HCT116 (cell line): Measurements from ENCODE around the gene VCAM1. TPM values are rescaled to one million over a fixed set of nuclear protein-coding genes. Genes with fewer than 3 reads are reported as not detected.

Source experiments
- ATAC-seq: fragments of 200-7000 bp; cut with Tn5 transposase; 2 replicates; pipeline ENCODE4 v1.9.1; 2020; ENCODE audit warnings: mild to moderate bottlenecking, moderate library complexity
- BruUV-seq: library from RNA; stranded (reverse); fragments of 400-500 nt; replicated peaks from 2 replicates; lab custom pipeline; 2021; lab: Mats Ljungman, UMichigan
- CTCF ChIA-PET: fragments of 300-600 bp; sonication (Branson Sonifier 250); formaldehyde crosslinking; loops from one replicate; lab custom pipeline; 2021; ENCODE audit warnings: antibody characterized with exemption; lab: Charles Lee
- POLR2A ChIA-PET: fragments of 300-600, 350-600 bp; sonication (Branson Sonifier 250); formaldehyde crosslinking; loops from one replicate; lab custom pipeline; 2021; ENCODE audit warnings: antibody characterized with exemption; lab: Charles Lee
- RAD21 ChIA-PET, 2 experiments: fragments of 300-600 bp; sonication (Branson Sonifier 250); formaldehyde crosslinking; loops; one replicate each; lab custom pipeline; 2023; ENCODE audit warnings: low total read pairs in 2 of 2; ENCODE audit not compliant: uncharacterized antibody in 2 of 2, unreplicated experiment in 2 of 2, low non-redundant PET in 1 of 2; lab: Charles Lee
- DNase-seq: peaks from one replicate; pipeline ENCODE4 v3.0.0-alpha.2; 2010; ENCODE audit warnings: low read depth, low spot score
- H2AFZ ChIP-seq: fragments of 200-600 bp; shearing (Covaris generic), sonication (generic); 2 replicates; pipeline ENCODE4 v1.6.1; 2017; ENCODE audit warnings: low read depth, mixed run types, mixed read lengths, antibody characterized with exemption, low read length; ENCODE audit not compliant: poor library complexity, severe bottlenecking
- H3K27ac ChIP-seq: 2 replicates; pipeline ENCODE4 v1.5.1; 2012; ENCODE audit warnings: low read depth, low read length
- H3K27me3 ChIP-seq: fragments of 200-600 bp; sonication (generic); 2 replicates; pipeline ENCODE4 v1.6.1; 2016; ENCODE audit warnings: mixed run types, low read length, mixed read lengths; ENCODE audit not compliant: insufficient read depth
- H3K36me3 ChIP-seq, 2 experiments: fragments of 200-500 bp in 1 of 2; fragments of 200-600 bp in 1 of 2; sonication (Bioruptor generic) in 1 of 2; sonication (generic) in 1 of 2; 2 replicates each; pipeline versions ENCODE4 v1.5.1 to v1.6.1; 2014 to 2016; ENCODE audit warnings: low read length in 2 of 2, inconsistent platforms in 1 of 2, mixed read lengths in 1 of 2, mixed run types in 1 of 2; ENCODE audit not compliant: insufficient read depth in 2 of 2, control insufficient read depth in 1 of 2
- H3K4me1 ChIP-seq, 2 experiments: fragments of 200-600 bp in 1 of 2; sonication (generic) in 1 of 2; 2 replicates each; pipeline versions ENCODE4 v1.5.1 to v1.6.1; 2012 to 2017; ENCODE audit warnings: low read length in 2 of 2, inconsistent platforms in 1 of 2, mild to moderate bottlenecking in 1 of 2, mixed read lengths in 1 of 2, mixed run types in 1 of 2, moderate library complexity in 1 of 2; ENCODE audit not compliant: insufficient read depth in 2 of 2, control insufficient read depth in 1 of 2
- H3K4me2 ChIP-seq: fragments of 200-600 bp; sonication (generic); 2 replicates; pipeline ENCODE4 v1.6.1; 2017; ENCODE audit warnings: mixed run types, low read length, mixed read lengths
- H3K4me3 ChIP-seq, 2 experiments: fragments of 200-600 bp in 1 of 2; sonication (generic) in 1 of 2; replicated peaks in 1 of 2; 2 replicates each; pipeline ENCODE4 v1.5.1; 2011 to 2016; ENCODE audit warnings: low read length in 2 of 2, control low read depth in 1 of 2, low read depth in 1 of 2, mild to moderate bottlenecking in 1 of 2, mixed read lengths in 1 of 2, mixed run types in 1 of 2
- H3K79me2 ChIP-seq: fragments of 200-600 bp; sonication (generic); 2 replicates; pipeline ENCODE4 v1.6.1; 2017; ENCODE audit warnings: mild to moderate bottlenecking, mixed run types, low read length, moderate library complexity, mixed read lengths; ENCODE audit not compliant: insufficient read depth
- H3K9ac ChIP-seq: fragments of 200-600 bp; sonication (generic); 2 replicates; pipeline ENCODE4 v1.6.1; 2016; ENCODE audit warnings: low read length, mixed read lengths
- H3K9me2 ChIP-seq: fragments of 200-600 bp; sonication (generic), shearing (Covaris generic); 2 replicates; pipeline ENCODE4 v1.6.1; 2017; ENCODE audit warnings: mixed run types, mild to moderate bottlenecking, moderate library complexity; ENCODE audit not compliant: insufficient read depth
- H3K9me3 ChIP-seq, 2 experiments: fragments of 200-500 bp in 1 of 2; fragments of 200-600 bp in 1 of 2; sonication (Bioruptor generic) in 1 of 2; sonication (generic) in 1 of 2; 2 replicates each; pipeline ENCODE4 v1.6.1; 2014 to 2017; ENCODE audit warnings: low read length in 2 of 2, mixed read lengths in 2 of 2, inconsistent platforms in 1 of 2, low read depth in 1 of 2, mild to moderate bottlenecking in 1 of 2, mixed run types in 1 of 2, moderate library complexity in 1 of 2; ENCODE audit not compliant: control insufficient read depth in 1 of 2, insufficient read depth in 1 of 2
- H4K20me1 ChIP-seq: fragments of 200-600 bp; sonication (generic), shearing (Covaris generic); 2 replicates; pipeline ENCODE4 v1.6.1; 2017; ENCODE audit warnings: mixed run types, mild to moderate bottlenecking, moderate library complexity; ENCODE audit not compliant: insufficient read depth
- EGR1 ChIP-seq: IDR thresholded peaks from 2 replicates; pipeline ENCODE4 v1.6.1; 2012; ENCODE audit warnings: low read depth
- EZH2phosphoT487 ChIP-seq: fragments of 200-600 bp; IDR thresholded peaks from 2 replicates; pipeline ENCODE4 v1.6.1; 2018; ENCODE audit warnings: antibody characterized with exemption, borderline replicate concordance
- FOSL1 ChIP-seq: IDR thresholded peaks from 2 replicates; pipeline ENCODE4 v1.6.1; 2012; ENCODE audit warnings: low read depth
- POLR2A ChIP-seq: IDR thresholded peaks from 2 replicates; pipeline ENCODE4 v1.7.0; 2011; ENCODE audit warnings: borderline replicate concordance; ENCODE audit not compliant: insufficient read depth, insufficient read length; ENCODE audit errors: extremely low read depth
- SIN3A ChIP-seq: IDR thresholded peaks from 2 replicates; pipeline ENCODE4 v1.6.1; 2012; ENCODE audit warnings: low read depth
- SRF ChIP-seq: IDR thresholded peaks from 2 replicates; pipeline ENCODE4 v1.6.1; 2012; ENCODE audit warnings: low read depth
- ZNF274 ChIP-seq: fragments of 200-500 bp; sonication (Bioruptor generic); IDR thresholded peaks from 2 replicates; pipeline ENCODE4 v1.6.1; 2014; ENCODE audit warnings: mild to moderate bottlenecking, low read depth, low read length, inconsistent platforms
- intact Hi-C: fragments of 100-400 bp; cut with micrococcal nuclease; formaldehyde crosslinking; loops from 2 replicates; pipeline ENCODE4 v1.10.0; 2022
- total RNA-seq: library from RNA; stranded (reverse); gene quantifications from one replicate; pipeline ENCODE4 v1.2.1, GENCODE V29; 2021; ENCODE audit not compliant: unreplicated experiment
- TF ChIP-seq, protein P1 (sequence below): IDR thresholded peaks from 2 replicates; pipeline ENCODE4 v1.6.1; 2012; ENCODE audit warnings: low read depth
- TF ChIP-seq, protein P2 (sequence below): IDR thresholded peaks from 2 replicates; pipeline ENCODE4 v1.6.1; 2012

The VCAM1 gene
- total RNA-seq, 1 experiment from 2014 or later, result 0.17 TPM

DNA sequence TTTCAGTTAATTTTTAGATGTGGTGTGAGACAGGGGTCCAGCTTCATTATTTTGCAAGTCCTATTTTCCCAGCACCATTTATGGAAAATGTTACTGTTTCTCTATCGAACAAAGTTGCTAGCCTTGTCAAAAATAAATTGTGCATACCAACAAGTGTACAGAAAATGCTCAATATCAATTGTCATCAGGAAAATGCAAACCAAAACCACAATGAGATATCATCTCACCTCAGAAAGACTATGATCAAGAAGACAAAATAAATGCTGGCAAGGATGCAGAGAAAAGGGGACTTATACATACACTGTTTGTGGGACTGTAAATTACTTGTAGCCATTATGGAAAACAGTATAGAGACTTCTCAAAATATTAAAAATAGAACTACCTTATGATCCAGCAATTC is 54.8 kb downstream of the VCAM1 start:
- no TSS peak for BruUV-seq
- ATAC-seq (no peak), DNase-seq (no peak)
- Histone ChIP-seq H3K27me3 (no peaks in the 10 kb centered on the region), H3K9me2 (no peaks in the 10 kb centered on the region), H3K4me3 (no peak overlapping the region), H3K36me3 (no peaks in the 10 kb centered on the region), H3K27ac (no peak overlapping the region), H3K4me2 (no peak overlapping the region), H3K9me3 (no peaks in the 10 kb centered on the region), H3K4me1 (no peaks in the 10 kb centered on the region), H2AFZ (no peak overlapping the region), H3K9ac (no peak overlapping the region), H4K20me1 (no peaks in the 10 kb centered on the region), H3K79me2 (no peaks in the 10 kb centered on the region)
- ChIA-PET CTCF (no interaction called here), RAD21 (no interaction called here), POLR2A (no interaction called here)
- intact Hi-C loops, result no loop called here
- TF ChIP-seq SRF, result no peak
- TF ChIP-seq, protein P1, sequence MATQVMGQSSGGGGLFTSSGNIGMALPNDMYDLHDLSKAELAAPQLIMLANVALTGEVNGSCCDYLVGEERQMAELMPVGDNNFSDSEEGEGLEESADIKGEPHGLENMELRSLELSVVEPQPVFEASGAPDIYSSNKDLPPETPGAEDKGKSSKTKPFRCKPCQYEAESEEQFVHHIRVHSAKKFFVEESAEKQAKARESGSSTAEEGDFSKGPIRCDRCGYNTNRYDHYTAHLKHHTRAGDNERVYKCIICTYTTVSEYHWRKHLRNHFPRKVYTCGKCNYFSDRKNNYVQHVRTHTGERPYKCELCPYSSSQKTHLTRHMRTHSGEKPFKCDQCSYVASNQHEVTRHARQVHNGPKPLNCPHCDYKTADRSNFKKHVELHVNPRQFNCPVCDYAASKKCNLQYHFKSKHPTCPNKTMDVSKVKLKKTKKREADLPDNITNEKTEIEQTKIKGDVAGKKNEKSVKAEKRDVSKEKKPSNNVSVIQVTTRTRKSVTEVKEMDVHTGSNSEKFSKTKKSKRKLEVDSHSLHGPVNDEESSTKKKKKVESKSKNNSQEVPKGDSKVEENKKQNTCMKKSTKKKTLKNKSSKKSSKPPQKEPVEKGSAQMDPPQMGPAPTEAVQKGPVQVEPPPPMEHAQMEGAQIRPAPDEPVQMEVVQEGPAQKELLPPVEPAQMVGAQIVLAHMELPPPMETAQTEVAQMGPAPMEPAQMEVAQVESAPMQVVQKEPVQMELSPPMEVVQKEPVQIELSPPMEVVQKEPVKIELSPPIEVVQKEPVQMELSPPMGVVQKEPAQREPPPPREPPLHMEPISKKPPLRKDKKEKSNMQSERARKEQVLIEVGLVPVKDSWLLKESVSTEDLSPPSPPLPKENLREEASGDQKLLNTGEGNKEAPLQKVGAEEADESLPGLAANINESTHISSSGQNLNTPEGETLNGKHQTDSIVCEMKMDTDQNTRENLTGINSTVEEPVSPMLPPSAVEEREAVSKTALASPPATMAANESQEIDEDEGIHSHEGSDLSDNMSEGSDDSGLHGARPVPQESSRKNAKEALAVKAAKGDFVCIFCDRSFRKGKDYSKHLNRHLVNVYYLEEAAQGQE, result no peak
- no peak for TF ChIP-seq EGR1
- TF ChIP-seq POLR2A, result no peak
- no peak for TF ChIP-seq SIN3A
- no peak for TF ChIP-seq FOSL1

DNA sequence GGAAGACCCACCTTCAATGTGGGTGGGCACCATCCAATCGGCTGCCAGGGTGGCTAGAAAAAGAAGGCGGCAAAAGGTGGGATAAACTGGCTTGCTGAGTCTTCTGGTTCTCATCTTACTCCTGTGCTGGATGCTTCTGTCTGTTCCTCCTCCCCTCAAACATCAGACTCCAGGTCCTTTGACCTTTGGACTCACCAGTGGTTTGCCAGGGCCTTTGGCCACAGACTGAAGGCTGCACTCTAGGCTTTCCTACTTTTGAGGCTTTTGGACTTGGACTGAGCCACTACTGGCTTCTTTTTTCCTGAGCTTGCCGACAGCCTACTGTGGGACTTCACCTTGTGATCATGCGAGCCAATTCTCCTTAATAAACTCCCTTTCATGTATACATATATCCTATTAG is 55.9 kb downstream of the VCAM1 start:
- no peaks in the 10 kb centered on the region for H3K27me3 ChIP-seq
- RAD21 ChIA-PET, result no interaction called here
- no peak overlapping the region for H3K9ac ChIP-seq
- ATAC-seq (no peak), DNase-seq (no peak)
- H3K36me3 ChIP-seq, result no peaks in the 10 kb centered on the region
- no peaks in the 10 kb centered on the region for H4K20me1 ChIP-seq
- no peak overlapping the region for H3K4me2 ChIP-seq
- TF ChIP-seq, protein P2, sequence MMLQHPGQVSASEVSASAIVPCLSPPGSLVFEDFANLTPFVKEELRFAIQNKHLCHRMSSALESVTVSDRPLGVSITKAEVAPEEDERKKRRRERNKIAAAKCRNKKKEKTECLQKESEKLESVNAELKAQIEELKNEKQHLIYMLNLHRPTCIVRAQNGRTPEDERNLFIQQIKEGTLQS, result no peak
- no peak for TF ChIP-seq EZH2phosphoT487
- TF ChIP-seq, protein P1, result no peak
- TF ChIP-seq ZNF274, result no peak
- no peaks in the 10 kb centered on the region for H3K9me2 ChIP-seq
- H3K4me1 ChIP-seq, result no peaks in the 10 kb centered on the region
- no peak overlapping the region for H2AFZ ChIP-seq
- CTCF ChIA-PET, result no interaction called here
- no peak overlapping the region for H3K27ac ChIP-seq
- intact Hi-C loops, result no loop called here
- no peak overlapping the region for H3K4me3 ChIP-seq
- H3K79me2 ChIP-seq, result no peaks in the 10 kb centered on the region
- no peaks in the 10 kb centered on the region for H3K9me3 ChIP-seq
- BruUV-seq, result no TSS peak
- POLR2A ChIA-PET, result no interaction called here
